Activated CD4-positive, CD25-positive, alpha-beta regulatory T cell treated with anti-CD3 and anti-CD28 coated beads, Interleukin-2, amount 50 U/mL, for 16 hours (primary cell): ENCODE data around the gene MLXIP.

Experiments
- DNase-seq: peaks from one replicate; pipeline ENCODE4 v3.0.0-alpha.2; 2020; ENCODE audit warnings: low read depth, low spot score

MLXIP gene

GRCh38 chr12:122126713-122127597, 48.4 kb downstream of the MLXIP start:
- DNase-seq = no peak

DNA sequence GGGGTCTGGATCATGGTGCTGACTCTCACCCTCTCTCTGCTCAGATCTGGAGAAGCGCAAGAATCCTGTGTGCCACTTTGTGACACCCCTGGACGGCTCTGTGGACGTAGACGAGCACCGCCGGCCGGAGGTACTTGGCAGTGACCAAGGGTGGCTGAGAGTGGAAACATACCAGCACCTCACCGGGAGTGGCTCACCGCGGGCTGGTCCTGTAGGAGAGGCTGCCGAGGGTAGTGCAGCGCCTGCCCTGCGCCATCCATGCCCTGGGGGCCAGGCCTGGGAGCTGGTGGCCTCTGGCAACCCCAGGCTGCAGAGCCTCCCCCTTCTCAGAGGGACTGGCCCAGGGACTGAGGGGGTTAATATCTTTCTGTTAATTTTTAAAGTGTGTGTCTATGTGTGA, 49.3 kb downstream of the MLXIP start:
- DNase-seq = no peak

- DNase-seq = no peak
Measured at GRCh38 chr12:122128481-122128880, 49.9 kb downstream of the MLXIP start.

GRCh38 chr12:122129131-122129530, 50.6 kb downstream of the MLXIP start:
- no peak for DNase-seq

DNA sequence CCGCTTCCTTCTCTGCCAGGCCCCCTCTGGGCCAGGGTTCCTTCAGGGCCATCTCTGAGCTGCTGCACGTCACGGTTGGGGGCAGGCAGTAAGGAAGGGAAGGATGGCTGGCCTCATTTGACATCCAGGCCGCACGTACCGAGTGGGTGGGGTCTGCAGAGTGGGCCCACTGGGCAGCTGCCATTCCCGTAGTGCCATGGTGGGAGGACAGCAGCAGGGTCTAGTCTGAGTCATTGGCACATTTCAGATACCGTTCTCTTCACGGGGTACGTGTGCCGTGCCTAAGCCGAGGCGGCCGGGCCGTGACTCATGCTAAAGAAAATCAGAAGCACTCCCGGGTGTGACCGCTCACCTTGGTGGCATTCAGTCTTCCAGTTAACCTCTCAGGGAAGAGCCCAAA, 51.6 kb downstream of the MLXIP start:
- no peak for DNase-seq

- DNase-seq = no peak
Measured at GRCh38 chr12:122133192-122133950, 54.8 kb downstream of the MLXIP start.

DNA sequence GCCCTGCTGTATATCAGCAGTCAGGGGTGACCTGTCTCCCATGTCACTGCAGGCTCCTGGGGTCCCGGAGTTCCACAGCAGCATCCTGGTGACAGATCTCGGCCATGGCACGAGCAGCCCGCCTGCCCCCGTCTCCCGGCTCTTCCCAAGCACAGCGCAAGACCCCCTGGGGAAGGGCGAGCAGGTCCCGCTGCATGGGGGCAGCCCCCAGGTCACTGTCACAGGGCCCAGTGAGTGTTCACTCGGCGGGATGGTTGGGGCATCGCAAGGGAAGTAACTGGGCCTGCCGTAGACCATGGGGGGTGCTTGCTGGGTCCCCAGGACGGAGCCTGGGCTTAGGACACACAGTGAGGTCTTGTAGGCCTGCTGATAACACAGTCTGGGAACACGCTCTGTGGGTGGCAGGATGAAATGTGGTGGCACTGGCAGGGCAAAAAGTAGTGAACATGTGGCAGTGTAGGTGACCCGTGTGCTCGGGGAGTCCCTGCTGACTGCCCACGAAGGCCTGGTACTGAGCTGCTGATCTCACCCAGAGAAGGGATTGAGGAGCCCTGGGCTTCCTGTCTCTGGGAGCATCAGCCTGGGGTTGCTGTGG, 57.0 kb downstream of the MLXIP start:
- DNase-seq = no peak

DNA sequence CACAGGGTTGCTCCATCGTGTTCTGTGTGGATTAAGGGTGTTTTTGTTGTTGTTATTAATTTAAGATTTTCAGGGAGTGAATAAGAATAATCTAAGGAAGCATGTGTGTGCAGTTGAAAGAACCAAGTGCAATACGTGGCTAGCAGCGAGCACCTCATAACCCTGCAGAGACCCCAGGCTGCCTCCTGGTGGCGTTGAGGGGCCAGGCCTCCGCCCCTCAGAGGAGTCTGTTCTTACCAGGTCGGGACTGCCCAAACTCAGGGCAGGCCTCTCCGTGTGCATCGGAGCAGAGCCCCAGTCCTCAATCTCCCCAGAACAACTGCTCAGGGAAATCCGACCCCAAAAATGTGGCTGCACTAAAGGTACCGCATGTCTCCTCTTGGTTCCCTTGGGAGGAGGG, 58.7 kb downstream of the MLXIP start:
- no peak for DNase-seq

DNA sequence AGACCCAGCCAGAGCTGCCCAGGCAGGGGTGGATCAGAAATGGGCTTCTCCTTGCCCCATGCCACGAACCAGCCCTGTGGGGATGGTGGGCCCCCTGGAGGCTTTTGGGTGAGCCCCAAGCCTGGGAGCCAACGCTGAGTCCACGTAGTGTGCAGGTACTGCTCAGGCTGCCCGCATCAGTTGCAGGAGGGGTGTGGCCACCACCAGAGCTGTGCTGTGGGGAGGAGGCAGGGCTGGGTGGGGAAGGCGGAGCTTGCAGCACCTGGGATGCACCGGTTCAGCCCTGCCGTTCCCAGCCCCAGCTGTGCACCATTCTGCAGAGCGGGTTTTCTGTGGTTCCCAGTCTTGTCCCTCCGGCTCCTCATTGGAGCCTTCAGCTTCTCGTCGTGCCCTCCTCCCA, 59.1 kb downstream of the MLXIP start:
- no peak for DNase-seq

- DNase-seq = no peak
Measured at GRCh38 chr12:122138181-122138580, 59.6 kb downstream of the MLXIP start.

DNA sequence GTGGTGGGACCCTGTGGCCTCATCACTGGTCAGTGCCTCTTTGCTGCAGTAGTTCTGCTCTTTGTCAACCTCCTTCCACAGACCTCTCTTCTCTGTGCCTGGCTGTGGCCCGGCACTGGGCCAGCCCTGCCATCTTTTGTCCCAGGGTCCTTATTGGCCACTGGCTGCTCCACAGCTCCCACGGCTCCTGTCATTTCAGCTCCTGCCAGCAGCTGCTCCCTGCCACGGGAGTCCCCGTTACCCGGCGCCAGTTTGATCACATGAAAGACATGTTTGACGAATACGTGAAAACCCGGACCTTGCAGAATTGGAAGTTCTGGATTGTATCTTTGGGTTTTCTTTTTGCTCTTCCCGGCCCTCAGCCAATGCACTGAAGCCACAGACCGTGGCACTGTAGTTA, 60.1 kb downstream of the MLXIP start:
- DNase-seq = no peak

DNA sequence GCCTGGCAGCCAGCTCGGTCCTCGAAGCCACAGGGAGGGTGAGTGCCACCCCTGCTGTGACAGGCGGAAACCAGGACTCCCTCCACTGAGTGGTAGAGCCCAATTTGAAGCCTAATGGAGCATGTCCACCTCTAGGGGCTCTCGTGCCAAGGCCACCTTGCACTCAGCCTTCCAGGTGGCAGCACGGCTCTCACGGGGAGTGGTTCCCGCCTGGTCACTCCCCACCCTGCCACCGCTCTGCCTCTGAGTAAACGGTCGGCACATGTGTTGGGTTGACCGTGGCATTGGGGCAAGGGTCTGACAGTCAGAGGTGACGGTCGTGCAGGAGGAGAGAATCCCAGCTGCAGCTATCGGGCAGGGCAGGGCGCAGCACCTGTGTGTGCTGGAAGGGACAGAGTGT, 60.7 kb downstream of the MLXIP start:
- no peak for DNase-seq

- DNase-seq = no peak
Measured at GRCh38 chr12:122139941-122140340, 61.4 kb downstream of the MLXIP start.

DNA sequence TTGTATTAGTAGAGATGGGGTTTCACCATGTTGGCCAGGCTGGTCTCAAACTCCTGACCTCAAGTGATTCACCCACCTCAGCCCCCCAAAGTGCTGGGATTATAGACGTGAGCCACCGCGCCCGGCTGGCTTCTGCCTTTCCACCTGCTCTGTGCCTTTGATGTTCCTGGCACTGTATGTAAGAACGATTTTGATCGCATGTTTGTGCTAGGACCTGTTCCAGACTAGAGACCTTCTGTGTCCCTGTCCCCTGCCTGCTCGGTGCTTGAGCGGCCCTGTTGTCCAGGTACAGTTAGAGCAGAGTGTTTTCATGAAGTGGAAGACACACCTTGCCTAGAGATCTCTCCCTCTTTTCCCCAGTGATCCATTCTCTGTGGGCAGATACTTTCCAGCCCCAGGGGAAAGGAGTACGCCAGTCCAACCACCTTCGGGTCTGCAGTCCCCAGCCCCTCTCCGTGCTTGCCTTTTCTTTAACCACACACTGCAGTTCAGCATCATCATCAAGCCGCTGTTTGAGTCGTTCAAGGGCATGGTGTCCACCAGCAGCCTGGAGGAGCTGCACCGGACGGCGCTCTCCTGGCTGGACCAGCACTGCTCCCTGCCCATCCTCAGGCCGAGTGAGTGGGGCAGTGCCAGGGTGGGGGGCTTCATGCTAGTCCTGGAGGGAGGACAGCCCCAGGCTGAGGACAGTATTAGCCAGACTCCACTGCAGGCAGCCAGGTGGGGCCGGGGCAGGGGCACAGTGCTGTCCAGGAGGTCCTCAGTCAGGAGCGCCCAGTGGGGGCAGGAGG, 62.1 kb downstream of the MLXIP start:
- no peak for DNase-seq

DNA sequence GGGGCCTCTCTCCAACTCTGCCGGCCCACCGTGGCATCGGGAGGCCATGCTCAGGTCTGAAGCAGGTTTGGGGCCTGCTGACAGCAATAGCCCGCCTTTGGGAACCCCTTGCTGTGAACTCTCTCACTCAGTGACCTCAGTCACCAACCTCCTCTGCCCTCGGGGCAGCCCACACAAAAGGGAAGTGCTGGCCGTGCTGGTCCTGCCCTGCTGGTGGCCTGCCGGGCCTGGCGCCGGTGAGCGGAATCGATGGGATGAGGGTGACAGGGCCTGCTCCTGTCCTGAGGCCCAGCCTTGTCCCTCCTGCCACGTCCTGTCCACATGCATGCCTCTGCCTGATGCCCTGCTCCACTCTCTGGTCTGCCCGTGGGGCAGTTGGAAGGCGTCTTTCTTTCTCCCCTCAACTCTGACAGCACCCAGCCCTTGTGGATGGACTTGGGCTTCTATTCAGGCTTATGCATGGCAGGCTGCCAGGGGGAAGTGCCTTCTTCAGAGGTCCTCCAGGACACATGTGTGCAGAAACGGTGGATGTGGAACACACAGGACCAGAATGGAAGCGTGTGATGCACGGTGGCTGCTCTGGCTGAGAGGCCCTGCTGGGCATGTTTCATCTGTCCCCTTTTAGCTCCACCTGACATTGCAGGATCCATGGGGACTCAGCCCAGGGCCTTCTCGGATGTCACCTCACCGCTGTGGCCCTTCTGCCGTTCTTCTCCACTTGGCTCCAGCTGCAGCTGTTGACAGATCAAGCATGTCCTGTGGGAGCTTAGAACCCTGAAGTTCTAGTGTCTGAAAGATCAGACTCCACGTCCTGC, 63.6 kb downstream of the MLXIP start:
- no peak for DNase-seq

DNA sequence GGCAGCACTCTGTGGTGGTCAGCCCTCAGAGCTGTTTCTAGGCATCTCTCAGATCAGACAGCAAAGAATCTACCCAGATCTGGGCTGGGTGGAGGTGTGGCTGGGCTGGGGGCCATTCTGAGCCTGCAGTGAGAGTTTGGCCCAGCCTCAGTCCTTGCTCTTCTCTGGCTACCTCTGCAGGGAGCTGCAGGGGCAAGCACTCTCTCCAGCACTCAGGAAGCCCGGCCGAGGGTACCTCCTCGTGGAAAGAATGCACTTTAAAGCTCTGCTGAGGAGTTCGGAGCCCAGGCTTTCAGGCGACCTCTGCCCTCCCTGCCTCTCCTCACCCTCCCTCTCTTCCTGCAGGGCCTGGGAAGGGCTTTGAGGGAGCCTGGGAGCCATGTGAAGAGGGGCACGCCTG, 64.3 kb downstream of the MLXIP start:
- no peak for DNase-seq

GRCh38 chr12:122144885-122145284, 66.3 kb downstream of the MLXIP start:
- no peak for DNase-seq

DNA sequence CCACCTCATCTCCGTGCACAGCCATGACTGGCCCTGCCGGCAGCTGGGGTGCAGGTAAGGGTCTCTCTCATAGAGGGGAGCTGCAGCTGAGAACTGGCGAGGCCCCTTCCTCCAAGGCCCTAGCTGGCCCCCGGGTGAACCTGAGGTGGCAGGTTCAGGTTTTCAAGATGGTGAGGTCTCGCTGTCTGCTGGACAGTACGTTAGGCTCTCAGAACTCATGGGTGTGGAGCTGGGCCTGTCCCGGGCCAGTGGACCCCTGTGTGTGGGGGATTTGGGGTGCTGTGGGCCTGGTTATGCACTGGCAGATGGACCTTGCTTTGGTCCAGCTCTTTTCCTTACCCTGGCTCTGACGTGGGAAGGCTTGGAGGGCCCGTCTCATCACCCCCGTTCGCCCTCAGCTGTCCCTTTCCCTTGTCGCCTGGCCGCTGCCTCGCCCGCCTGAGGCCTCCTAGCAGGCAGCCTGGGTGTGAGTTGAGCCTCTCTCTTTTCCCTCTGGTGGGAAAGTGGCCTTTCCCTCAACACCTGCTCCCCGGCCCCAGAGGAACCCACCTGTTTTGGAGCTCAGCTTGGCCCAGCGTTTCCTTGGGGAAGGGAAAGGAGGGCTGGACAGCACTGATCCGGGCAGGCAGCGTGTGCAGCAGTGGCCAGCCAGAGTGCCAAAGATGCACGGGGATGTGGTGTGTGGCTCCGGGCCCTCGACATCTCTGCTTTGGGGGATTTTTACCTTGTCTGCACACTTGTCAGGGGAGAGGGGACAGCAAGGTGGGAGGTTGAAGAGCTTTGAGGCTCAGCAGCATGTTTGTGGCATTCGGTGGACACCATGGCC, 67.2 kb downstream of the MLXIP start:
- no peak for DNase-seq

- DNase-seq = no peak
Measured at GRCh38 chr12:122147514-122148290, 69.1 kb downstream of the MLXIP start.
